ENCODE data around the gene GREB1. TPM values are rescaled to one million over a fixed set of nuclear protein-coding genes. Genes with fewer than 3 reads are reported as not detected.
A peak's percentile ranks its signal among the peaks of the same experiment; 100 is the strongest.

GREB1 gene
- total RNA-seq, 4 donors from 2014 or later = 0.20 to 2.6 (median 1.5) TPM

DNA sequence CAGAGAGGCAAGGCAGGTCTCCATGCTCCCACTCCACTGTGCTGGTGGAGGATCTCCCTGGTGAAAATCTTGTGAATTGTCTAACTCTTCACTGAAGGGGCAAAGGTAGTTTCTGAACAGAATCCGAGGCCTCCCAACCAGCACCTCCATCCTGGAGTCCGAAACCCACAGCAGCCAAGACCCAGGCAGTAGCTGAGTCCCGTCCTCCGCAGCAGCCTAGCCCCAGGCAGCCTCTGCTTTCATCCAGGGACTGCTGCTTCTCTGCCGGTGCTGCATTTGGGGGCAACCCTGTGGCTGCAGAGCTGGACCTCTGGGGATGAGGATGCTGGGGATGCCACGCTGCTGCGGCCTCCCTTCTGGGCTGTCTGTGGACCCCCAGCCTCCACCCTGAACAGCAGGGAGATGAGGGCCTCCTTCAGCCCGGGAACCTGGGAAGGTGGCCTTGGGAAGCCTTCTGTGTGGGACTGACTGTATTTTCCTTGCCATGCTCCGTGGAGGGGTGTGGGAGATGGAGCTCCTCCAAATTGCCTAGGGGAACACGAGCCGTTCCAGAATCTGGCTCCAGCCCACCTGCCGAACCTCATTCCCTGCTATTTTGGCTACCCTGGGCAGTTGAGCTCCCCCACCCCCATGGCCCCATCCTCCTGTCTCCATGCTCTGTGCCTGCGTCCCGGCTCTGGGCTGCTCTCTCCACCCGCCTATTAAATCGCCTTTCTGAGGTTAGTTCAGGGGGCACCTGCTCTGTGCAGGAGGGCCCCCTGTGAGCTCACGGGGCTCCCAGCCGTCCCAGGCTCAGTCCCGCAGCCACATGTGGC lies 48.2 kb downstream of the GREB1 start:
- Histone ChIP-seq H3K27me3 (no peaks in the 10 kb centered on the region), H3K4me3 (no peak overlapping the region), H3K27ac (peak overlapping the region in 2 of 4 donors; percentile 23 to 53), H3K9me3 (no peaks in the 10 kb centered on the region), H3K36me3 (no peaks in the 10 kb centered on the region), H3K4me1 (peaks cover 0 to 10% (median 3%) of the 10 kb centered on the region in 4 donors)
- intact Hi-C loops (cut with DNase I; ENCODE audit: low total_unique reads) = loop anchor here (5.0 kb wide), 1 partner anchor 105 kb away; no protein-coding TSS in a partner anchor
- no peak for TF ChIP-seq POLR2A (IDR thresholded peaks at IDR 0.05)
- in situ Hi-C loops (cut with MboI; ENCODE audit: low pct_ligation_motif_present in 1 of 4, low pct_unique_long_range_greater_than_20kb in 1 of 4, low sequenced_read_pairs in 3 of 4) = loop anchor here (5.0 to 25.0 kb wide), 3 partner anchors 105 to 445 kb away; a partner anchor contains a TSS
- no peak for DNase-seq
- 75% methylated on average over 19 of the region's 19 CpGs; no CpG with 5 or more reads in 1 of the 2 donors for WGBS, 2 donors (ENCODE audit: low coverage in 1 of 2)

DNA sequence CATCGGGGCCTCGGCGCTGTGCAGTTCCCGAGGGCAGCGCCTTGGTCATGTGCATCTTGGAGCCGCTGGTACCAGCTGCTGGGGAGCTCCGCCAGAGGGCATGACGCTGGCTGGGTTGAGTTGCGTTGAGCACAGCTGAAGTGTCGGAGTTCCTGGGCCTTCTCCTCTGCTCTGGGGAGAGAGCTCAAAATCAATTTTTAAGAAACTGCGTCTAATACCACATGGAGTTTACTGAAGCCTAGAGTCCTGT lies 48.7 kb downstream of the GREB1 start:
- in situ Hi-C loops (cut with MboI; ENCODE audit: low pct_ligation_motif_present in 1 of 4, low pct_unique_long_range_greater_than_20kb in 1 of 4, low sequenced_read_pairs in 3 of 4) (loop anchor here (5.0 to 25.0 kb wide), 3 partner anchors 105 to 445 kb away; a partner anchor contains a TSS), intact Hi-C loops (cut with DNase I; ENCODE audit: low total_unique reads) (loop anchor here (5.0 kb wide), 1 partner anchor 105 kb away; no protein-coding TSS in a partner anchor)
- Histone ChIP-seq H3K9me3 (no peaks in the 10 kb centered on the region), H3K27ac (peak overlapping the region in 2 of 4 donors; percentile 23 to 53), H3K4me1 (peaks cover 0 to 10% (median 3%) of the 10 kb centered on the region in 4 donors), H3K27me3 (no peaks in the 10 kb centered on the region), H3K4me3 (no peak overlapping the region), H3K36me3 (no peaks in the 10 kb centered on the region)
- 73% methylated on average over 9 of the region's 11 CpGs; no CpG with 5 or more reads in 1 of the 2 donors for WGBS, 2 donors (ENCODE audit: low coverage in 1 of 2)
- DNase-seq = no peak
- TF ChIP-seq EP300 (IDR thresholded peaks at IDR 0.05; ENCODE audit: low read depth) (no peak), CTCF (IDR thresholded peaks at IDR 0.05) (no peak), POLR2AphosphoS5 (IDR thresholded peaks at IDR 0.05) (no peak), POLR2A (IDR thresholded peaks at IDR 0.05) (no peak)

DNA sequence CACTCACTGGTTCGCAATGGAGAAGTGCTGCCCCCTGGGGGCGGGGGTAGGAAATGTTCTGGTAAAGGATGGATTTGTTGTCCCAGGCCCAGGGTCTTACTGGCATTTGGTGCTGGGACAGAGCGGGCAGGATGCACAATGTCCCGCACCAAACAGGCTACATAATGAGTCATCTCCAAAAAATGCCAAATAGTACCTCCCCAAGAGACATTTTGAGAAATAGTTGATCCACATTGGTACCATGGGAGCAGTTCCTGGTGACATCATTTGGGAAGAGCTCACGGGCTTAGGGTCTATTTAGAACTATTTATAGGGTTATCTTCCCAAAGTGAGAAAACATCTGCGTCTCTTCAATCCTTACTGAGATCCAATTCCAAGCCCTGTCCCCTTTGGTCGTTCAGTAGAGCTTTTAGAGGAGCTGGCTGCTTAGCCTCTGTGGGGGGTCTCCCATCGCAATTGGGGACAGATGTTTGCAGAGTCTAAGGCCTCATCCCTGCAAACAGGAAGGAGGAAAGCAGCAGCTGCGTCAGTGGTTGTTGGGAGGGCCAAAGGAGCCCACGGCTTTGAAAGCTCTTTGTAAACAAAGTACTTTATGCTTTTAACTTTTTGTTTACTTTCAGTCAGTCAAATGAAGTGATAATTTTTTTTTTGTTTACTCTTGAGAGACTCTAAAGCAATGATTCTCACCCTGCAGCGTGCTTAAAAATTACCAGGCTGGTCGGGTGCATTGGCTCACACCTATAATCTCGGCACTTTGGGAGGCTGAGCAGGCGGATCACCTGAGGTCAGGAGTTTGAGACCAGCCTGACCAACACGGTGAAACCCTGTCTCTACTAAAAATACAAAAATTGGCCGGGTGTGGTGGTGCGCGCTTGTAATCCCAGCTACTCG lies 49.3 kb downstream of the GREB1 start:
- H3K4me1 ChIP-seq = peaks cover 0 to 10% (median 3%) of the 10 kb centered on the region in 4 donors
- in situ Hi-C loops (cut with MboI; ENCODE audit: low pct_ligation_motif_present in 1 of 4, low pct_unique_long_range_greater_than_20kb in 1 of 4, low sequenced_read_pairs in 3 of 4) = loop anchor here (5.0 to 25.0 kb wide), 3 partner anchors 106 to 446 kb away; a partner anchor contains a TSS
- intact Hi-C loops (cut with DNase I; ENCODE audit: low total_unique reads) = loop anchor here (5.0 kb wide), 1 partner anchor 106 kb away; no protein-coding TSS in a partner anchor
- H3K27me3 ChIP-seq = no peaks in the 10 kb centered on the region
- H3K4me3 ChIP-seq = no peak overlapping the region
- H3K36me3 ChIP-seq = no peaks in the 10 kb centered on the region
- WGBS, 2 donors (ENCODE audit: low coverage in 1 of 2) = 31 to 45% methylated on average over 9 to 19 of the region's 19 CpGs
- peak overlapping the region; percentile 15 to 53 (median 33) for H3K27ac ChIP-seq
- H3K9me3 ChIP-seq = no peaks in the 10 kb centered on the region
- peak; percentile 58 for DNase-seq
- TF ChIP-seq EP300 (IDR thresholded peaks at IDR 0.05; ENCODE audit: low read depth) (no peak), POLR2A (IDR thresholded peaks at IDR 0.05) (no peak), POLR2AphosphoS5 (IDR thresholded peaks at IDR 0.05) (peak in 1 of 3 donors; percentile 35), CTCF (IDR thresholded peaks at IDR 0.05) (peak; percentile 71 to 81 (median 72))

DNA sequence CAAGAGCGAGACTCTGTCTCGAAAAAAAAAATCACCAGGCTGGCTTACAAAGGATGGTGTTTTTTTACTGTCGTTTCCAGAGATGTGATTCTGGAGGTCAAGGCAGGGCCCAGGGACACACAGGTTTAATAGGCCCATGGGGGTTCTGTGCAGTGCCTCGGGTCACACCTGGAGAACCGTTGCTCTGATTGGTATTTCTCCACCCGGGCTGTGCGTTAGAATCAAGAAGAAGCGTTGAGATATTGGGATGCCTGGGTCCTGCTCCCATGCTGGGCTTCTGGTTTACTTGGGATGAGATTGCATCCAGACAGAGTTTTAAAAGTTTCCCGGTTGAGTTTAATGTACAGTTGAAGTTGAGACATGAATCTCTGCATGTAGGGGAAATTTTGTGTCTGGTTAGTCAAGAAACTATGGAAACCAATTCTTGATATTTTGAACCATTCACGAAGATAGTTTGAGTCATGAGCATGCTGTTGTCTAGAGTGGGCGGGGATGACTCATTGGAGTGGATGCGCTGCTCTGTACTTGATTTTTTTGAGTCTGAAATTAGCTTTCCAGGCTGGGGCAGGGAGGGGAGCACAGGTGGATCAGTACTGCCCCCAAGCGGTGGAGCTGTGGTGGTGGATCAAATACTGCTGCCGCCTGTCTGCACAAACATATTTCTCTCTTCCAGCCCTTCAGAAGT lies 50.1 kb downstream of the GREB1 start:
- DNase-seq = peak; percentile 66
- Histone ChIP-seq H3K9me3 (no peaks in the 10 kb centered on the region), H3K4me3 (no peak overlapping the region), H3K27me3 (no peaks in the 10 kb centered on the region), H3K27ac (peak overlapping the region; percentile 15 to 53 (median 33)), H3K36me3 (no peaks in the 10 kb centered on the region), H3K4me1 (peaks cover 0 to 10% (median 3%) of the 10 kb centered on the region in 4 donors)
- WGBS, 2 donors (ENCODE audit: low coverage in 1 of 2) = 47 to 49% methylated on average over 2 to 14 of the region's 14 CpGs
- TF ChIP-seq CTCF (IDR thresholded peaks at IDR 0.05) (peak; percentile 69 to 76 (median 72)), POLR2AphosphoS5 (IDR thresholded peaks at IDR 0.05) (no peak)
- intact Hi-C loops (cut with DNase I; ENCODE audit: low total_unique reads) = loop anchor here (5.0 kb wide), 1 partner anchor 107 kb away; no protein-coding TSS in a partner anchor
- in situ Hi-C loops (cut with MboI; ENCODE audit: low pct_ligation_motif_present in 1 of 4, low pct_unique_long_range_greater_than_20kb in 1 of 4, low sequenced_read_pairs in 3 of 4) = loop anchor here (5.0 to 25.0 kb wide), 3 partner anchors 107 to 447 kb away; a partner anchor contains a TSS
